Neural progenitor cell (in vitro differentiated cells): ENCODE data around the gene TYK2.

Source experiments
- CTCF ChIP-seq: fragments of 200-600 bp; sonication (generic); IDR thresholded peaks from 2 replicates; pipeline ENCODE4 v1.5.1; 2017; ENCODE audit warnings: antibody characterized with exemption, mild to moderate bottlenecking
- EZH2phosphoT487 ChIP-seq: fragments of 200-600 bp; sonication (generic); IDR thresholded peaks from 2 replicates; pipeline ENCODE4 v1.6.1; 2017; ENCODE audit warnings: antibody characterized with exemption

GRCh38 chr19:10339977-10340376 is 40.4 kb downstream of the TYK2 start:
- TF ChIP-seq CTCF, result no peak
- no peak for TF ChIP-seq EZH2phosphoT487
